ENCODE results near the gene CATSPER1. TPM values are rescaled to one million over a fixed set of nuclear protein-coding genes. Genes with fewer than 3 reads are reported as not detected.

CATSPER1 gene
- total RNA-seq, result under 1 TPM in 1 of 4 donors, not detected in 3; 0.87 TPM

- Histone ChIP-seq H3K27me3 (no peaks in the 10 kb centered on the region), H3K4me1 (peaks cover 0 to 12% (median 1%) of the 10 kb centered on the region in 4 donors), H3K4me3 (no peak within 1 kb of the TSS), H3K9me3 (no peaks in the 10 kb centered on the region), H3K36me3 (no peaks in the 10 kb centered on the region), H3K27ac (no peak within 1 kb of the TSS)
- WGBS, 2 donors, result 91 to 92% methylated on average over 18 of the region's 18 CpGs
- no peak for DNase-seq (ENCODE audit: low spot score in 2 of 2)
- TF ChIP-seq POLR2A (IDR thresholded peaks at IDR 0.05), result no peak
- no peak for TF ChIP-seq CTCF (IDR thresholded peaks at IDR 0.05)
- no peak for TF ChIP-seq EP300 (IDR thresholded peaks at IDR 0.05)
Measured at GRCh38 chr11:66026017-66026529, at the start of gene CATSPER1. CATSPER1 (minus strand) TSS chr11:66026479; CDS start chr11:66026379, 100 bp downstream.

- Histone ChIP-seq H3K36me3 (peaks cover 0 to 29% (median 0%) of the 10 kb centered on the region in 3 donors), H3K4me3 (no peak overlapping the region), H3K27me3 (no peaks in the 10 kb centered on the region), H3K9me3 (no peaks in the 10 kb centered on the region), H3K4me1 (peaks cover 0 to 25% (median 14%) of the 10 kb centered on the region in 4 donors), H3K27ac (no peak overlapping the region)
- no peak for DNase-seq (ENCODE audit: low spot score in 2 of 2)
- WGBS, 2 donors, result 100% methylated on average over 4 of the region's 4 CpGs
- TF ChIP-seq CTCF (IDR thresholded peaks at IDR 0.05) (no peak), EP300 (IDR thresholded peaks at IDR 0.05) (no peak), POLR2A (IDR thresholded peaks at IDR 0.05) (no peak)
Measured at GRCh38 chr11:66075273-66075672, 49.0 kb upstream of the CATSPER1 start.

- no peak overlapping the region for H3K27ac ChIP-seq
- WGBS, 2 donors, result 95 to 100% methylated on average over 1 of the region's 1 CpG
- TF ChIP-seq POLR2A (IDR thresholded peaks at IDR 0.05), result no peak
- TF ChIP-seq CTCF (IDR thresholded peaks at IDR 0.05), result no peak
- TF ChIP-seq EP300 (IDR thresholded peaks at IDR 0.05), result no peak
- H3K27me3 ChIP-seq, result no peaks in the 10 kb centered on the region
- H3K36me3 ChIP-seq, result peaks cover 0 to 34% (median 0%) of the 10 kb centered on the region in 3 donors
- peaks cover 0 to 32% (median 18%) of the 10 kb centered on the region in 4 donors for H3K4me1 ChIP-seq
- H3K4me3 ChIP-seq, result no peak overlapping the region
- no peaks in the 10 kb centered on the region for H3K9me3 ChIP-seq
- no peak for DNase-seq (ENCODE audit: low spot score in 2 of 2)
Measured at GRCh38 chr11:66073669-66074068, 47.4 kb upstream of the CATSPER1 start.

- Histone ChIP-seq H3K36me3 (peaks cover 0 to 46% (median 0%) of the 10 kb centered on the region in 3 donors), H3K4me1 (peaks cover 0 to 43% (median 19%) of the 10 kb centered on the region in 4 donors), H3K27me3 (no peaks in the 10 kb centered on the region), H3K9me3 (no peaks in the 10 kb centered on the region), H3K4me3 (no peak overlapping the region), H3K27ac (peak overlapping the region in 1 of 4 donors; percentile 89)
- no peak for DNase-seq (ENCODE audit: low spot score in 2 of 2)
- WGBS, 2 donors, result 73 to 74% methylated on average over 8 of the region's 8 CpGs
- no peak for TF ChIP-seq POLR2A (IDR thresholded peaks at IDR 0.05)
- TF ChIP-seq CTCF (IDR thresholded peaks at IDR 0.05), result no peak
- TF ChIP-seq EP300 (IDR thresholded peaks at IDR 0.05), result no peak
Measured at GRCh38 chr11:66072518-66072917, 46.2 kb upstream of the CATSPER1 start.

- H3K4me3 ChIP-seq, result peak overlapping the region in 1 of 4 donors; percentile 96
- 81 to 84% methylated on average over 3 of the region's 3 CpGs for WGBS, 2 donors
- no peaks in the 10 kb centered on the region for H3K9me3 ChIP-seq
- H3K27me3 ChIP-seq, result no peaks in the 10 kb centered on the region
- TF ChIP-seq EP300 (IDR thresholded peaks at IDR 0.05), result no peak
- no peak for TF ChIP-seq CTCF (IDR thresholded peaks at IDR 0.05)
- peaks cover 0 to 43% (median 19%) of the 10 kb centered on the region in 4 donors for H3K4me1 ChIP-seq
- peaks cover 0 to 47% (median 2%) of the 10 kb centered on the region in 3 donors for H3K36me3 ChIP-seq
- no peak for DNase-seq (ENCODE audit: low spot score in 2 of 2)
- H3K27ac ChIP-seq, result peak overlapping the region in 3 of 4 donors; percentile 85 to 97 (median 89)
Measured at GRCh38 chr11:66072081-66072480, 45.8 kb upstream of the CATSPER1 start.
